HUES64 (cell line): ENCODE data around the gene HECTD3.
A peak's percentile ranks its signal among the peaks of the same experiment; 100 is the strongest.

ENCODE experiments used
- H3K27ac ChIP-seq: 2 replicates; pipeline ENCODE4 v1.7.0; 2013; ENCODE audit warnings: low read depth, low read length, inconsistent platforms
- H3K27me3 ChIP-seq: 2 replicates; pipeline ENCODE4 v1.6.1; 2013; ENCODE audit warnings: mild to moderate bottlenecking, low read length; ENCODE audit not compliant: insufficient read depth
- H3K36me3 ChIP-seq: 2 replicates; pipeline ENCODE4 v1.6.1; 2013; ENCODE audit warnings: mild to moderate bottlenecking, low read length; ENCODE audit not compliant: insufficient read depth
- H3K4me1 ChIP-seq: 2 replicates; pipeline ENCODE4 v1.6.1; 2013; ENCODE audit warnings: mild to moderate bottlenecking, low read length, moderate library complexity; ENCODE audit not compliant: insufficient read depth
- H3K4me3 ChIP-seq: 2 replicates; pipeline ENCODE4 v1.5.1; 2013; ENCODE audit warnings: mild to moderate bottlenecking, low read length, moderate library complexity
- H3K9ac ChIP-seq: 2 replicates; pipeline ENCODE4 v1.6.1; 2013; ENCODE audit warnings: mild to moderate bottlenecking, low read depth, low read length
- H3K9me3 ChIP-seq: 2 replicates; pipeline ENCODE4 v1.6.1; 2013; ENCODE audit warnings: low read depth, low read length; ENCODE audit not compliant: insufficient read depth
- WGBS: fragments of 150-250, 120-280 bp; methylation state at CpG from one replicate; pipeline ENCODE4 v1.1.7; 2013; ENCODE audit warnings: missing lambda C conversion rate; 5-methylcytosine and 5-hydroxymethylcytosine counted together

The HECTD3 gene

DNA sequence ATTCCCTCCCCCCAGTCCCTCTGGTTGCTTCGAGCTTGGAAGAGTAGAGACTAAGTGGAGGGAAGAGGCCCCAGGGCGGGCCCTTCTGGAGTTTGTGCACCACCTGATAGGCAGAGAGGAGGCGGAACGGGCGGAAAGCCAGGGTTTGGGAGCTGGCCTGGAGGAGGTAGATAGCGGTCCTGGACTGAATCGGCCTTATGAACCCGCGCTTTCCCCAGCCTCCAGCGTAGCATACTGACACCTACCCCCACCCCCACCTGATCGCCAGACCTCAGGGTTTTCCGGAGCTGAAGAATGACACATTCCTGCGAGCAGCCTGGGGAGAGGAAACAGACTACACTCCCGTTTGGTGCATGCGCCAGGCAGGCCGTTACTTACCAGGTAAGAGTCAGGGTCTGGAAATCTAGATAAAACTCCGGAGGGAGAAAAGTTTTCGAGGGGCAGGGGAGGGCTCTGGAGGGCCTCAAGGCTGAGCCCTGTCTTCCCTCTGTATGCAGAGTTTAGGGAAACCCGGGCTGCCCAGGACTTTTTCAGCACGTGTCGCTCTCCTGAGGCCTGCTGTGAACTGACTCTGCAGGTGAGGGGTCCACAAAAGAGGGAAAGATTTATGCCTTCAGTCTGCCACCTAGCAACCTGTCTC lies 1.6 kb upstream of the HECTD3 start:
- Histone ChIP-seq H3K4me3 (peak overlapping the region; percentile 68), H3K27me3 (no peaks in the 10 kb centered on the region), H3K9me3 (no peaks in the 10 kb centered on the region), H3K27ac (peak overlapping the region; percentile 27; the same call in 1 of the 2 replicates), H3K4me1 (peaks cover 5% of the 10 kb centered on the region), H3K36me3 (peaks cover 37% of the 10 kb centered on the region), H3K9ac (peak overlapping the region; percentile 64)
- WGBS: 8% methylated on average over 21 of the region's 21 CpGs

- peak within 1 kb of the TSS; percentile 68 for H3K4me3 ChIP-seq
- H3K27me3 ChIP-seq: no peaks in the 10 kb centered on the region
- H3K36me3 ChIP-seq: peaks cover 43% of the 10 kb centered on the region
- 4% methylated on average over 21 of the region's 21 CpGs for whole genome bisulfite sequencing
- peak within 1 kb of the TSS; percentile 27; the same call in 1 of the 2 replicates for H3K27ac ChIP-seq
- no peaks in the 10 kb centered on the region for H3K9me3 ChIP-seq
- H3K4me1 ChIP-seq: peaks cover 5% of the 10 kb centered on the region
- H3K9ac ChIP-seq: peak within 1 kb of the TSS; percentile 64
These were observed 914 bp upstream of the HECTD3 start, which contains the start of gene UROD for GRCh38 chr1:45011837-45012638. UROD (plus strand) TSS chr1:45012254; CDS start chr1:45012266, 12 bp downstream.

- peak overlapping the region; percentile 68 for H3K4me3 ChIP-seq
- peaks cover 54% of the 10 kb centered on the region for H3K36me3 ChIP-seq
- H3K27me3 ChIP-seq: no peaks in the 10 kb centered on the region
- no peaks in the 10 kb centered on the region for H3K9me3 ChIP-seq
- H3K4me1 ChIP-seq: peaks cover 5% of the 10 kb centered on the region
- H3K9ac ChIP-seq: peak overlapping the region; percentile 48
- 28% methylated on average over 41 of the region's 41 CpGs for WGBS
- H3K27ac ChIP-seq: no peak overlapping the region
These were observed 919 bp downstream of the HECTD3 start for GRCh38 chr1:45009956-45010854.

GRCh38 chr1:45009296-45009865 lies 1.7 kb downstream of the HECTD3 start:
- Histone ChIP-seq H3K27me3 (no peaks in the 10 kb centered on the region), H3K9ac (no peak overlapping the region), H3K4me1 (peaks cover 5% of the 10 kb centered on the region), H3K27ac (no peak overlapping the region), H3K9me3 (no peaks in the 10 kb centered on the region), H3K4me3 (no peak overlapping the region), H3K36me3 (peaks cover 56% of the 10 kb centered on the region)
- 97% methylated on average over 11 of the region's 11 CpGs for WGBS

DNA sequence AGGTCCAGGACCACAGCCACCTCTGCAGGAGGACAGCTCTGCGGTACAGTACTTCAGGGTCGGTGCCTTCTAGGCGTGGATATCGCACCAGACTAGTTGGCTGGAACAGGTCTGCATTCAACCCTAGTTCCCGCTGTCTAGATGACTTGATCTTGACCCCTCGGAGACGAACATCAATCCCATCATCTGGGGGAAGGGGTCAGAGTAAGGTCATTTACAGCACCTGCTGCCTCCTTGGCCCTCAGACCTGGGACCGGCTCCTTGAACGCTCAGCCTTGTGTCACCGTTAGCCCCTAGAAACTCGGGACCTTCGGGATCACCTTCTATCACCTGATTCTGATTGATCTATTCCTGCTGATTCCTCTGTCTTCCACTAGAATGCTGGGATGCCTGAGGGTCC lies 2.6 kb downstream of the HECTD3 start:
- Histone ChIP-seq H3K27ac (no peak overlapping the region), H3K4me3 (no peak overlapping the region), H3K9me3 (no peaks in the 10 kb centered on the region), H3K4me1 (peaks cover 5% of the 10 kb centered on the region), H3K9ac (no peak overlapping the region), H3K27me3 (no peaks in the 10 kb centered on the region), H3K36me3 (peaks cover 56% of the 10 kb centered on the region)
- 93% methylated on average over 12 of the region's 12 CpGs for WGBS

- no peak overlapping the region for H3K4me3 ChIP-seq
- H3K27ac ChIP-seq: no peak overlapping the region
- no peak overlapping the region for H3K9ac ChIP-seq
- 90% methylated on average over 3 of the region's 3 CpGs for WGBS
- H3K27me3 ChIP-seq: no peaks in the 10 kb centered on the region
- H3K36me3 ChIP-seq: peaks cover 57% of the 10 kb centered on the region
- H3K9me3 ChIP-seq: no peaks in the 10 kb centered on the region
- H3K4me1 ChIP-seq: peaks cover 5% of the 10 kb centered on the region
These were observed 3.0 kb downstream of the HECTD3 start for GRCh38 chr1:45008076-45008475.

GRCh38 chr1:45007311-45007710 lies 3.8 kb downstream of the HECTD3 start:
- no peak overlapping the region for H3K27ac ChIP-seq
- H3K9ac ChIP-seq: no peak overlapping the region
- no peak overlapping the region for H3K4me3 ChIP-seq
- no peaks in the 10 kb centered on the region for H3K27me3 ChIP-seq
- peaks cover 5% of the 10 kb centered on the region for H3K4me1 ChIP-seq
- H3K9me3 ChIP-seq: no peaks in the 10 kb centered on the region
- peaks cover 65% of the 10 kb centered on the region for H3K36me3 ChIP-seq
- 86% methylated on average over 11 of the region's 11 CpGs for WGBS

- WGBS: 97% methylated on average over 6 of the region's 6 CpGs
- Histone ChIP-seq H3K27me3 (no peaks in the 10 kb centered on the region), H3K9ac (no peak overlapping the region), H3K27ac (no peak overlapping the region), H3K4me1 (no peaks in the 10 kb centered on the region), H3K36me3 (peaks cover 67% of the 10 kb centered on the region), H3K9me3 (no peaks in the 10 kb centered on the region), H3K4me3 (no peak overlapping the region)
These were observed 5.4 kb downstream of the HECTD3 start for GRCh38 chr1:45005761-45006160.

GRCh38 chr1:45004281-45004920 lies 6.7 kb downstream of the HECTD3 start:
- 91% methylated on average over 6 of the region's 7 CpGs for WGBS
- Histone ChIP-seq H3K27ac (no peak overlapping the region), H3K36me3 (peaks cover 65% of the 10 kb centered on the region), H3K4me1 (no peaks in the 10 kb centered on the region), H3K4me3 (no peak overlapping the region), H3K27me3 (no peaks in the 10 kb centered on the region), H3K9me3 (no peaks in the 10 kb centered on the region), H3K9ac (no peak overlapping the region)

DNA sequence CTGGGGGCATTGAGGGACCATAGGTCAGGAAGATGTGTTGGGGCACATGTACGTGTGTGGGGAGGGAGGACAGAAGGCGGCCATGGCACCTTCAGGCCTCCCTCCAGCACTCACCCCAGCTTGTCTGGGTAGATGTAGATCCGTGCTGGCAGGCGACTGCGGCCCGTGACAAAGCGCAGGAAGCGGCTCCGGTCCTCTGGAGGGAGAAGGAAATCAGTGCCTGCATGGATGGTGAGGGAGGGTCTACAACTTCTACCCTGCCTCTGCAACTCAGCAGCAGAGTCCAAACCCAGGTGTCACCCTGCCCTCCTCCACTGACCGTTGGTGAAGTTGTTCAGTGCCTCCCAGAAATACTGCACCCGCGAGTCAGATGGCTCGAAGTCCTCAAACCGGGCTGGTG lies 7.4 kb downstream of the HECTD3 start:
- peaks cover 60% of the 10 kb centered on the region for H3K36me3 ChIP-seq
- no peak overlapping the region for H3K27ac ChIP-seq
- H3K9ac ChIP-seq: no peak overlapping the region
- H3K4me1 ChIP-seq: no peaks in the 10 kb centered on the region
- H3K9me3 ChIP-seq: no peaks in the 10 kb centered on the region
- H3K27me3 ChIP-seq: no peaks in the 10 kb centered on the region
- 96% methylated on average over 14 of the region's 14 CpGs for whole genome bisulfite sequencing
- no peak overlapping the region for H3K4me3 ChIP-seq
